Activated CD8-positive, alpha-beta memory T cell treated with anti-CD3 and anti-CD28 coated beads, Interleukin-2, amount 50 U/mL, for 24 hours (primary cell): Measurements from ENCODE around the gene YTHDF1.
"Not testable (repeated sequence)": the region's sequence is repeated elsewhere in the genome, so short reads cannot be mapped to it uniquely, and the experiment has no call there.

Experiments
- DNase-seq: peaks from one replicate; pipeline ENCODE4 v3.0.0-alpha.2; 2020; ENCODE audit errors: extremely low read depth

Gene YTHDF1

DNA sequence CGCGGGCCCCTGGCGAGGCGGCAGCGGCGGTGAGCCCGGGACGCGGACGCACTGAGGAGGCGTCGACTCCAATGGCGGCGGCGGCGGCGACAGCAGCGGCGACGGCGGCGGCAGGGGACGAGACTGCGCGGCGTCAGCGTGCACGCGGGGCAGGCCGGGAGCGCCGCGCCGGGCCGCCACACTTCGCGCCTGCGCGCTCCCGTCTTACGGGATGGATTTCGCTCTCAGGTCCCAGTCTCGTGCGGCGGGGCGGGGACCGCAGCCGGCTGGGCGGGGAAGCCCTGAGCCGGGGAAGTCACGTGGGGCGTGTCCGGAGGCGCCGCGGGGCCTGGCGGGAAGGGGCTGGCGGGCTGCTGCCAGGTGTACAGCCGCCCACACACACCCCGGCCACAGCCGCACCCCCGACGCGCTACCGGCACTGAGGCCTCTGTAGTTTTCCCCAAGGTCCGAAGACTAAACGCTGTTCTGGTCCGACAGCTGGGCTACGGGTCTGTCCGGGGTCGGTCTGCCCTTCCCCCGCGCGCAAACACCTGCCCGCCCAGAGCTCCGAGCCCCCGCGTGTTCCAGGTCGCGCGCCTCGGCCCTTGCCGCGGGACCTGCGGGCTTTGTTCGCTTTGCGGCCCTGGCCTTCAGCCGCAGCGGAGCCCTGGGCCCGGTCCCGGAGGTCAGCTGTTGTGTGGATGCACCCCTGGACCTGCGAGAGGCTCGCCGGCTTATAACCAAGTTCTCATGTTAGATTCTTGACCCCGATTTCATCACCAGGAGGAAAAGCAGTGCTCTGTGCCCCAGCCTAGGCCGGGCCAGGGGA, at the start of gene YTHDF1:
YTHDF1 (minus strand) TSS at position 91 of the 808 bp plus-strand sequence. CDS start 239 bp downstream, outside the sequence.
- peak; percentile 85 for DNase-seq

DNA sequence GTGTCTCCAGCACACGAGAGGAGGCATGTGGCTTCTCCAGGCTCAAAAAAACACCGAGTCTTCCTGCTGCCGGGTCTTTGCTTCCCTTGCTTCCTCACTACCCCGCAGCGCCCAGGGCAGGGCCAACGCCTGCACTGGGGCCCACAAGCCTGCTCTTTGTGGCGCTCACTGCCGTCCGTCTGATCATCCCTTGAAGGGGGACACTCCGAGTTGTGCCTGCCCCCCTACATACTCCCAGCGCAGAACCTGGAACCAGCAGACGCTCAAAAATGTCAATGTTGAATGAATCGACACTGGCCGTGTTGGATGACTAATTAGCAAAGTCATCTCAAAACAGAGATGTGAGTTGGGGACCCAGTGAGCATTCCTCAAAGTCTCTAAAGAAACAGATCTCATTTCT, 48.6 kb upstream of the YTHDF1 start:
- no peak for DNase-seq

DNA sequence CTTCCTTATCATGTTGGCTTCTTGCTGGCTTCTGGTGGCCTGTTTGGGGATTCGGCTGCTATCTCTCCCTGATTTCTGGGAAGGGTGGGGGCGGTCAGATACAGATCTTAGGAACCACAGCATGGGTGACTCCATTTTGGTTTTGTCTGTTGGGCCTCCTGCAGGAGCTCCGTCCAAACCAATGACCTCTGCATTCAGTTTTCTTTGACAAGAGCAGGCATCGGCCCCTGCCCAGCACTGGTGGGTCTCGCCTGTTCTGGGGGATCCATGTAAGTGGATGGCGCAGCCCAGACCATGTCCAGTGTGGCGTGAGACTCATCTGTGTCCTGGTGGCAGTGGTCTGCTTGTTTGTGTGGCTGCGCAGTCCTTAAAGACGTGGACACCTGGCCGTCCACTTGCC, 48.1 kb upstream of the YTHDF1 start:
- DNase-seq = no peak

DNA sequence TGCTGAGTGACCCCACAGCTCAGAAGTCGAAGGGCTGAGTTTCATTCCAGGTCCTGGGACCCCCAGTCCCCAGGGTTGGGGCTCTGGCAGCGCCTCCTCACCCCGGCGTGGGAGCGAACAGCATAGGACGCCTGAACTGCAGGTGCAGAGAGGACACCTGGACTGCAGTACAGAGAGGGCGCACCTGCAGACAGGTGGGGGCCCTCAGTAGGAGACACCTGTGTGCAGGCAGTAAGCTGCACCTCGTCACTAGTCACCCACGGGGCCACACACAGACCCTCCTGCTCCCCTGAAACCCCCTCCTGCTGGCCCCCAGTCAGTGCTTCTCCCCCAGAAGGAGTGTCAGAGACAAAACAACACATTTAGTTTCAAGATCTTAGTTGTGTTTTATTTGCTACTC, 46.9 kb upstream of the YTHDF1 start:
- DNase-seq = no peak

DNA sequence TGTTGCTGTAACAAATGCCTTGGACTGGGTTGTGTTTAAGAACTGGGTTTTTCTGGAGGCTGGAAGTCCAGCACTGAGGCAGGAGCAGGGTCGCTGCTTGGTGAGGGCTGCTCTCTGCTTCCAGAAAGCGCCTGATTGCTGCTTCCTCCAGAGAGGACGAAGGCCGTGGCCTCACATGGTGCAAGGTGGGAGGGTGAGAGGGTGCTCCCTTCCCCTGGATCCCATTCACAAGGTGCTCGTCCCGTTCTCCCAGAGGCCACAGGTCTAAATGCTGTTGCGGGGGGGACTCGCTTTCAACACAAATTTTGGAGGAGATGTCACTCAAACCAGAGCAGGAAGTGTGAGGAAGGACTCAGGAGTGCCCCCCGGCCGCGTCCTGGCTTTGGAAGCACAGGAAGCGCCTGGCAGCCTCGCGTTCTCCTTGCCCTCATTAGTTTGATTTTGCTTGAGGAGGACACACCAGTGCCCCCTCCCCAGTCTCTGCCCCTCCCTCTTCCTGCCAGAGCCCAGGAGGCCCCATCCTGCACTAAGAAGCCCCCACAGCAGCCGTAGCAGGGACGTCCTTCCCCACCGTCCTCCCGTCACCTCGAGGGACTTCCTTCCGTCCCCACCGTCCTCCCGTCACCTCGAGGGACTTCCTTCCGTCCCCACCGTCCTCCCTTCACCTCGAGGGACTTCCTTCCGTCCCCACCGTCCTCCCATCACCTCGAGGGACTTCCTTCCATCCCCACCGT, 46.0 kb upstream of the YTHDF1 start:
- DNase-seq = no peak

DNA sequence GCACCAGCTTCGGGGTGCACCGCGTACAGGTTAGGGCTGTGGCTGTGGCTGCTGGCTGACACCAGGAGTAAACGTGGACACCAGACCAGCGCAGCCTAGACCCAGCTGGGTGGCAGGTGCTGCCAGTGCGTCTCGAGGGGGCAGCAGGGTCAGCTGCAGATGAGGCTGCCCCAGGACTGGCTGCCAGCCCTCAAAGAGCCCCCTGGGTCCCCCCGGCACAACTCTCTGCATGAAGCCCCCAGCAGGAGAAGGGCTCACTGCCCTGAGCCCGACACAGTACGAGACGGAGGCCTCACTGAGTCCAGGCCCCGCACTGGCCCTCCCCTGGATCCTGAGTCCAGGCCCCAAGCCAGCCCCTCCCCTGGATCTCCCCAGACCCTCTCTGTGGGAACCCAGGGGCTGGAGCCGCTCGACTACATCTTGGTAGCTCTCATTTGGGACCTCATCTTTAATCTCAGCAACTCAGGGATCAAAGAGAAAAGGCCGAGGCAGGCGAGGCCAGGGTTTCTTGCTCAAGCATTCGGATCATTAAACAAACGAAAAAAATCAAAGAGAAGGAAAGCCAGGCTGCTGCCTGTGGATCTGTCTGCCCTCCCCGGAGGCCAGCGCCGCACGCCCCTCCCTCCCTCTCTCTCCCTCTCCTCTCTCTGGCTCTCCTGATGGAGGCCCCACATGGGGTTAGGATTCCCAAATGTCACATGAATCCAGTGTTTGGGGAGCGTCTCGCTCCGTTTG, 45.3 kb upstream of the YTHDF1 start:
- no peak for DNase-seq

DNA sequence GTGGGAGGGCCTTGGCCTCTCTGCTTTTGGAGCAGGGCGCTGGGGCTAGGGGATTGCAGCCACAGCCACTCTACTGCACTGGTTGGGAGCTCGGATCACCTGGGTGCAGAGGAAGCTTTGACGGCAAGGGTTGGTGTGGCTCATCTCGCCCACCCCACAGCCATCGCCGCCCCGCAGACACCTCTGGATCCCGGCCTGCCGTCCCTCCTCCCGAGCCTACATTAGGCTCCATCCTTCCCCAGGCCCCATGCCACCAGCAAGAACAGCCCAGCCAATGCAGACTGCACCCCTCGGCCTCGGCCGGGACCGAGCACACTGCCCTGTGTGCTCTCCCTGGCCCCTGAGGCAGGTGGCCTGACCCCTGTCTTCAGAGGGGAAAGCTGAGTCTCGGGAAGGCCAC, 44.6 kb upstream of the YTHDF1 start:
- no peak for DNase-seq

DNA sequence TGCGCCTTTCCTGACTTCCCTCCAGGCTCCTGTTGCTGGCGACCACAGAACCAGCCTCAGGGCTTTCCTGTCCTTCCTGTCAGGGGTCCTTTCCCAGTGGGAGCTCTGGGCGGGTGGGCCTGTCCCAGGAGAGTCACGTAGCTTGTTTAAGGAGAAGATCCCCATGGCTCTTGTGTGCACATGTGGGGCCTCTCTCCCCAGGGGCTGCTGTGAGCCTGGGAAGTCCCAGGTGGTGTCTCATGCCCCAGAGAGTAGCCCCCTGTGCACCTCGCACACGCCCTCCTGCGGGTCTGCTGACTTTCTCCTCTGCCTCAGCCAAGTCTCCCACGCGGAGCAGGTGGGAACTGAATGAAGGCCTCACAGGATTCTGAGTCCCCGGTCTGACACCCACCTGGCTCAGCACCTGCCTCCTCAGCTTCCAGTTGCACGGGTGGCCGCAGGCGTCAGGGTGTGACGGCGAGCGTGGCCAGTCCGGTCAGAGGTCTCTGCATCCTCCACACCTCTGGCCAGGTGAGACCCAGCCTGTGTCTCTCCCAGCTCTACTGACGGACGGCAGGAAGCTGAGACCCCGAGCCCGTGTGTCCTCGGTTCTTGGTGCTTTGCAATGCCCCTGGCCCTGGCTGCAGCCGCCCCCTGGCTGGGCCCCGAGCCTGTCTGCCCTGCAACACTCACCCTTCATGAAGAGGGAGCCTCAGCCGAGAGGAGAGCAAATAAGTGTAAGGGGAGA, 44.0 kb upstream of the YTHDF1 start:
- no peak for DNase-seq

DNA sequence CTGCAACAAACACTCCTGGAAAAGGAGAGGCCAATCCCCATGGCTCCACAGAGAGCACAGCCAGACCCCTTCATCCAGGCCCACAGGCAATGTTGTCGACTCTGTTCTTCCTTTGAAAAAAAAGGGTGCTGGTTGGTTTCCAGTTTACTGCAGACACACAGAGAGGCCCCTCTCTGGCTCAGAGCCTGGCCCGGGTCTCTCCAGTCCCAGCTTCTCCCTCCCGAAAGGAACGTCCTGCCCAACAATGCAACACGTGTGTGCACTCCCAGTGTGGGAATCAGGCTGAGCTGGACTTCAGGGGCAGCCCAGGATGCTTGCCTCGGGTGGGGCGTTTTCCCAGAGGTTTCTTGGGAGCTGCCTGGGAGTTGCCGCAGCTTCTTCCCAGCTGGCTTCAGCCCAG, 42.9 kb upstream of the YTHDF1 start:
- no peak for DNase-seq

DNA sequence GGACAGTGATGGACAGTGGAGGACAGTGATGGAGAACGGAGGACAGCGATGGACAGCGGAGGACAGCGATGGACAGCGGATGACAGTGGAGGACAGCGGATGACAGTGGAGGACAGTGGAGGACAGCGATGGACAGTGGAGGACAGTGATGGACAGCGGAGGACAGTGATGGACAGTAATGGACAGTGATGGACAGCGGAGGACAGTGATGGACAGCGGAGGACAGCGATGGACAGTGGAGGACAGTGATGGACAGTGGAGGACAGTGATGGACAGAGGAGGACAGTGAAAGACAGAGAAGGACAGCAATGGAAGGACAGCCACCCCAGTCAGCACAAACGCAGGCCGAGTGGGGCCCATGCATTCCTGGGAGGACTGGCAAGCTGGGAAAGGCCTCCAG, 41.7 kb upstream of the YTHDF1 start:
- DNase-seq = no peak

DNA sequence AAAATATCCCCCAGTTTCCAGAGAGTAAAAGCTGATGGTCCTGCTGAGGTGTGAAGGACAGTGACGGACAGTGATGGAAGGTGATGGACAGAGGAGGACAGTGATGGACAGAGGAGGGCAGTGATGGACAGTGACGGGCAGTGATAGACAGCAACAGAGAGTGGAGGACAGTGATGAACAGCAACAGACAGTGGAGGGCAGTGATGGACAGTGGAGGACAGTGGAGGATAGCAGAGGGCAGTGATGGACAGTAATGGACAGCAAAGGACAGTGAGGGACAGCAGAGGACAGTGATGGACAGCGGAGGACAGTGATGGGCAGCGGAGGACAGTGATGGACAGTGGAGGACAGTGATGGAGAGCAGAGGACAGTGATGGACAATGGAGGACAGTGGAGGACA, 41.0 kb upstream of the YTHDF1 start:
- no peak for DNase-seq

DNA sequence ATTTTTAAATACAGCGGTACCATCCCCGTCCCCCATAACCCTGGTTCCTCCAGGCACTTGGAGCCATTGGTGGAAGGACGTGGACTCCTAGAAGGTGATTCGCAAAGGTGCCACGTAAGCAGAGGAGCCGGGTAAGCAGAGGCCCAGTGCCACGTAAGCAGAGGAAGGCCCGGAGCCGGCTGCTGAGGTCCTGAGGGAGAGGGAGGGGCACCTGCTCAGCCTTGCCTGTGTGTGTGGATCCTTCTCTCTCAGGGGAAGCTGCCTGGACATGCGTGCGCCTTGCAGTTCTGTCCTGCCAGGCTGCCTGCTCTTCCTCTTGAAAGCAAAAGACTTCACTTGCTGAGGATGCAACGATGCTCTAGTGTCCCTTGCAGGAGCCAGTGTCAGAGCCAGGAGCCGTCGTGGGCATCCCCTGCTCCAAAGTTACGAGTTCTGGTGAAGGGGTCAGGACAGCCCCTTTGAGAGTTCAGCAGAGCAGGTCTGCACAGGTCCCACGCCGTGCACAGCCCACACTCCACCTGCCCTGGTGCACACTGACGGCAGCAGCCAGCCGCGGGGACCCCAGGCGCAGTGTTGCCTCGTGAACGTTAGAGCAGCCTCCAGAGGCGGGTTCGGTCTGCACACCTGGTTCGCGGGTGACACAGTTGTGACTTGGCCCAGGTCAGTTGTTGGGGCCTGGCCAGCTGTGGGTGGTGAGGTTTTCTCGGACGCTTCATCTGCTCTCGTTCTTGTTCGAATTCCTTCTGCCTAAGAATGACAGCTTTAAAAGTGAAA, 40.2 kb upstream of the YTHDF1 start:
- DNase-seq = no peak

DNA sequence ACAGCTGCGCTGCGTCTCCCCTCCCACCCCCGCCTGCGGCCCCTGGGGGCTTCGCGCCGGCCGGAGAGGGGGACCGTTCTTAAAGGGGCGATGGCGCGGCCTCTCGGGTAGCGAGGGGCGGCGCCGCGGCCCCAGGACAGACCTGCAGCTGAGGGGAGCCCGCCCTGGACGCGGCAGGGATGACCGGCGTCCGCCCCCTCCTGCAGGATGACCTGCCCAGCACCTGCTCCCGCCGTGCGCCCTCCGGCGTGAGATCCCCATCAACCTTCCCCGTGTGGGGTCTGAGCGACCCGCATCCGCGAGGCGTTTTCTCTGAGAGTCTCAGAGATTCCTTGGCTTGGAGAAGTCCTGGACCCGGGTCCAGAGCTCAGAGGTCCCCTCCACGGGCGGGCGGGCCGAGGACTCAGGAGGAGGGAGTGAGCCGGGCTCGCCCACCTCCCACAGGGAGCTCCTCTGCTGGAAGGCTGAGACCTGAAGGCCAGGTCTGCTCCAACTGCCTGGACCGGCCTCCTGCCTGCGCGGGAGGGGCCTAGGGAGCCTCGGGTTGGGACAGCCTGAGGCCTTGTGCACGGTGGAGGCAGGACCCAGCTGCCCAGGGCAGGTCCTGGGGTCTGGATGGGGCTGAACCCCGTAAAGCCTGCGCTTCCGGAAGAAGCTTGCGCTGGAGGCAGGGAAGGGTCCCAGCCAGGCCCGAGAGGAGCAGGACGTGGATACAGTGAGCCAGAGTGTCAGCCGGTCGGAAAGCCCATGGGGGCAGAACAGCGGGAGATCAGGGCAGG, 38.9 kb upstream of the YTHDF1 start:
- DNase-seq = no peak

DNA sequence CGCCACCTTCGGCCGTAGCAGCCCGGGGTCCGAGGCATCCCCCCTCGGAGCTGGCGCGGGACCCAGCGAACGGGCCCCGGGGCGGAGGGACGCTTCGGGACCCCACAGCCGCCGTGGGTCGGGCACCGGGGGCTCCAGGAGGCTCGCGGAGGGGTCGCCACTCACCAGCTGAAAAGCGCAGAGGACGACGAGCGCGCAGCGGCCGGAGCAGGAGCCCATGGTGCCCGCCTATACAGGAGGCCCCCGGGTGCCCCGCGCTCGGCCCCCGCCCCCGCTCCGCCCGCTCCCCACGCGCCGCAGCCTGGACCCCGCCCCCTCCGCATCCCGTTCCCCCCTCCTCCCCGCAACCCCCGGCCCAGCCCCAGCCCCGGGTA, 38.3 kb upstream of the YTHDF1 start, which contains the start of gene NKAIN4:
NKAIN4 (minus strand) TSS at position 232 of the 374 bp plus-strand sequence; CDS start at position 219, 13 bp downstream.
- no peak for DNase-seq

DNA sequence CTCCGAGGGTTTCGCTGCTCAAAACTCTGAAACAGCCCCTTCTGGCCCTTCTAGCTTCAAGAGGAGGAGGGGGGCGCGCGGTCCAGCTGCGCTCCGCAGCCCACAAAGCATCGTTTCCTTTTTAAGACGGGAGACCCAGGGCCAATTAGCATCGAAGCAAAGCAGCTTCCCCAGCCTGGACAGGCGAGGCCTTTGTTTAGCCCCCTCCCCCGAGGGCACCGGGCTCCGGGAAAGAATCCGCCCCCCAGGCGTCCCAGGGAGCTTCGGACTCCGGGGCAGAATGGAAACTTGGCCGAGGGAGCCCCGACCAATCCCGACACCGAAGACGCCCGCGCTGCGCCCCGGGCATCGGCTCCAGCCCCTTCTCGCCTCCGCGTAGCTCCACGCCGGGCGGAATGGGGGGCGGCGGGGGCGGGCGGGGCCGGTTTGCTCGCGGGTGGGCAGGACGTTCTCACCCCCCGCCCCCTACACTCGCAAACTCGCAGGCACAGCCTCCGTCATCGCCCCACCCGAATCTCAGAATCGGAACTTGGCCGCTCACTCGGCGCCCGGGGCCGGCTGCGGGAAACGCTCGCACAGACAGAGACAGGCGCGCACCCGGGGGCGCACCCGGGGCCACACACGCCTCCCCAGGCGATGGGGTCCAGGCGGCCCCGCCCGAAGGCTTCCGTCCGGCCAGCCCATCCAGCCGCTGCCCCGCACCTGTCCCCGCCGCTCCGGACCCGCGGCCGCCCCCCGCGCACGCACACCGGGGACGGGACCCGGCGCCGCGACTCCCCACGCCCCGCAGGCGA, 37.7 kb upstream of the YTHDF1 start:
- DNase-seq = no peak

DNA sequence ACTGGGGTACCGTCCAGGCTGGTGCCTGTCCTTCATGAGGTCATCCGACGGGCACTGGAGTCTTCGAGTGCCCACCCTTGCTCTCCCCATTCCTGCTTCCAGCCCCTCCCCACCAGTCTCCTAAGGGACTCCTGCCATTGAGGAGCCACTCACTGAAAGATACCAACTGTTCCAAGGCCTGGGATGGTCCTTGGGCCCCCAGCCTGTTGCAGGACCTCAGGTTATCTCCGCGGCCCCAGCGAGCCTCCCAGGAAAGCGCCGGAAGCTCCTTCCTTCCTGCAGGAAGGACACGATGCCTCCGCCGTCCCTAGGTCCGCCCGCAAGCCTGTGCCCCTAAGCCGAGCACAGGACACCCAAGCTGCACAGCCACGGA, 37.1 kb upstream of the YTHDF1 start:
- DNase-seq = no peak

DNA sequence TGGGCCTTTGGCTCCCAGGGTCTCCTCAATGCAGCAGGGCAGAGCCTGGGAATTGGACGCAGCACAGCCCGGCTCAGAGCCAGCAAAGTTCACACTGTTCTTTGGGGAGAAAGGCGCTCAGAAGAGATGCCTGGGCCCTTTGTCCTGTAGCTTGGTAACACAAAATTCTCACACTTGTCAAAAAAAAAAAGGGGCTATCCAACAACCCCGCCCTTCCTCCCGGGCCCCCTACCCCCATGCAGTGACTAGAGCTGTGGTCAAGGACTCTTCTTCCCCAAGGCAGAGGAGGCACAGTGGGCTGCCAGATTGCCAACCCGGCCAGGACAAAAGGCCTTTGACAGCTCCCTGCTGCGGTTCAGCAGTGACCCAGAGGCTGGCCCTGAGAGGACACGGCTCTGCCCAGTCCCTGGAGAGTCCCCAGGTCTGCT, 36.4 kb upstream of the YTHDF1 start:
- DNase-seq = no peak

DNA sequence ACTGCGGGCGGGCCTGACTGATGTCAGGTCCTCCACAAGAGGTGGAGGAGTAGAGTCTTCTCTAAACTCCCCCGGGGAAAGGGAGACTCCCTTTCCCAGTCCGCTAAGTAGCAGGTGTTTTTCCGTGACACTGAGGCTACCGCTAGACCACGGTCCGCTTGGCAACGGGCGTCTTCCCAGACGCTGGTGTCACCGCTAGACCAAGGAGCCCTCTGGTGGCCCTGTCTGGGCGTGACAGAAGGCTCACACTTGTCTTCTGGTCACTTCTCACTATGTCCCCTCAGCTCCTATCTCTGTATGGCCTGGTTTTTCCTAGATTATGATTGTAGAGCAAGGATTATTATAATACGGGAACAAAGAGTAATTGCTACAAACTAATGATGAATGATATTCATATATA, 35.4 kb upstream of the YTHDF1 start:
- DNase-seq = not testable (repeated sequence)

DNA sequence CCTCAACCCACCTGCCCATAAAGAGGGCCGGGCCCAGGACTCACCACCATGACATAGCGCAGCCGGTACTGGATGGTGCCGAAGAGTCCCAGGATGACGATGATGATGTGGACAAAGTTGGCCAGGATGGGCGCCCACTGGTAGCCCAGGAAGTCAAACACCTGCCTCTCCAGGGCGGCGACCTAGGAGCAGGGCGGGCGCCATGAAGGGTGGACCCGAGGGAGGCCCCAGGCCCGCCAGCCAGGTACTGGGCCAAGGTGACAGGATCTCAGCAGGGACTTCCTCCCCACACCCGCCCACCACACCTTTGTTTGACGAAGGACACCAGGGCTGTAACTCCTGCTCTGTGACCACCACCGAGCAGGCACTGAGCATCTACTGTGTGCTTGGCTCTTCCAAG, 34.0 kb upstream of the YTHDF1 start:
- no peak for DNase-seq
